Mesothelial cell of epicardium (in vitro differentiated cells): ENCODE results near the gene DENND5B. TPM values are rescaled to one million over a fixed set of nuclear protein-coding genes. Genes with fewer than 3 reads are reported as not detected.
"Not testable (repeated sequence)": the region's sequence is repeated elsewhere in the genome, so short reads cannot be mapped to it uniquely, and the experiment has no call there.

ENCODE experiments used
- DNase-seq, 2 experiments: peaks; one replicate each; pipeline ENCODE4 v3.0.0; 2021; ENCODE audit warnings: low spot score in 2 of 2; ENCODE audit not compliant: unreplicated experiment in 2 of 2
- H3K27ac Mint-ChIP-seq: 2 replicates; pipeline ENCODE4 v1.8.0; 2021; ENCODE audit warnings: mixed read lengths
- H3K27me3 Mint-ChIP-seq: 2 replicates; pipeline ENCODE4 v1.8.0; 2021; ENCODE audit warnings: low read depth, mixed read lengths
- H3K36me3 Mint-ChIP-seq: 2 replicates; pipeline ENCODE4 v1.8.0; 2021; ENCODE audit warnings: mixed read lengths
- H3K4me1 Mint-ChIP-seq: 2 replicates; pipeline ENCODE4 v1.8.0; 2021; ENCODE audit warnings: mixed read lengths
- H3K4me3 Mint-ChIP-seq: 2 replicates; pipeline ENCODE4 v1.8.0; 2021; ENCODE audit warnings: mild to moderate bottlenecking, moderate library complexity, mixed read lengths
- H3K9me3 Mint-ChIP-seq: 2 replicates; pipeline ENCODE4 v1.8.0; 2021; ENCODE audit warnings: mixed read lengths
- total RNA-seq: library from RNA; stranded (reverse); gene quantifications from 3 replicates; pipeline ENCODE4 v1.2.1, GENCODE V29; 2021
- TF ChIP-seq, protein P1 (sequence below): fragments of 200-600 bp; sonication (generic); IDR thresholded peaks from one replicate; pipeline ENCODE4 v1.5.0; 2021; ENCODE audit warnings: antibody characterized with exemption; ENCODE audit not compliant: unreplicated experiment

DENND5B gene
- total RNA-seq, 1 donor from 2014 or later, result 27.1 TPM

DNA sequence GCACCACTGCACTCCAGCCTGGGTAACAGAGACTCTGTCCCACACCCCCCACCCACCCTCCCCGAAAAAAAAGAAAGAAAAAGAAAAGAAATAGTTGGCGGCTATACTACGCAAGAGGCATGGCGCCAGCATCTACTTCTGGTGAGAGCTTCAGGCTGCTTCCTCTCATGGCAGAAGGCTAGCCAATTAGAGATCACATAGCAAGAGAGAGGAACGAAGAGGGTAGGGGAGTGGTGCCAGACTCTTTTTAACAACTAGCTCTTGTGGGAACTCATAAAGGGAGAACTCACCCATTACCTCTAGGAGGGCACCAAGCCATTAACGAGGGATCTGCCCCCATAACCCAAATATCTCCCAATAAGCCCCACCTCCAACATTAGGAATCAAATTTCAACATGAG is 6.2 kb downstream of the DENND5B start:
- H3K4me1 Mint-ChIP-seq, result peaks cover 42% of the 10 kb centered on the region
- H3K27me3 Mint-ChIP-seq, result no peaks in the 10 kb centered on the region
- no peak overlapping the region for H3K4me3 Mint-ChIP-seq
- TF ChIP-seq, protein P1, sequence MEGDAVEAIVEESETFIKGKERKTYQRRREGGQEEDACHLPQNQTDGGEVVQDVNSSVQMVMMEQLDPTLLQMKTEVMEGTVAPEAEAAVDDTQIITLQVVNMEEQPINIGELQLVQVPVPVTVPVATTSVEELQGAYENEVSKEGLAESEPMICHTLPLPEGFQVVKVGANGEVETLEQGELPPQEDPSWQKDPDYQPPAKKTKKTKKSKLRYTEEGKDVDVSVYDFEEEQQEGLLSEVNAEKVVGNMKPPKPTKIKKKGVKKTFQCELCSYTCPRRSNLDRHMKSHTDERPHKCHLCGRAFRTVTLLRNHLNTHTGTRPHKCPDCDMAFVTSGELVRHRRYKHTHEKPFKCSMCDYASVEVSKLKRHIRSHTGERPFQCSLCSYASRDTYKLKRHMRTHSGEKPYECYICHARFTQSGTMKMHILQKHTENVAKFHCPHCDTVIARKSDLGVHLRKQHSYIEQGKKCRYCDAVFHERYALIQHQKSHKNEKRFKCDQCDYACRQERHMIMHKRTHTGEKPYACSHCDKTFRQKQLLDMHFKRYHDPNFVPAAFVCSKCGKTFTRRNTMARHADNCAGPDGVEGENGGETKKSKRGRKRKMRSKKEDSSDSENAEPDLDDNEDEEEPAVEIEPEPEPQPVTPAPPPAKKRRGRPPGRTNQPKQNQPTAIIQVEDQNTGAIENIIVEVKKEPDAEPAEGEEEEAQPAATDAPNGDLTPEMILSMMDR, result no peak
- no peak for DNase-seq
- H3K9me3 Mint-ChIP-seq, result no peaks in the 10 kb centered on the region
- no peaks in the 10 kb centered on the region for H3K36me3 Mint-ChIP-seq
- H3K27ac Mint-ChIP-seq, result peak overlapping the region; percentile 80

DNA sequence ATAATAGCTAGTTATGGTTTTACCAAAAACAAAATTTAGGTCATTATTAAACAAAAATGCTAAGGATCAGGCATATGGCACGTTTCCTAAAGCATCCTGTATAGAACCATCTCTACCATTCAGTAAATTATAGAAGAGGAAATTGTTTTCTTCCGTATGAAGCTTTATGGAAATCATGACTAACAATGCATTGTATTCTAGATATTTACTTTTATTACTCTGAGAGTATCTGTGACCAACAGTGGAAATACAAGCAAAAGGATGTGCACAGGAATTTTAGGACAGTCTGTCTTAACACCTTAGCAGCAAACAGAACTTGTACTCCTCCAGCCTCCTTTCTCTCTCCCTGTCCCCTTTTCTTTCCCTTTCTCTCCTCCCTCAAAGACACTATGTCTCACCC is 7.1 kb downstream of the DENND5B start:
- H3K27ac Mint-ChIP-seq, result no peak overlapping the region
- peaks cover 35% of the 10 kb centered on the region for H3K4me1 Mint-ChIP-seq
- H3K9me3 Mint-ChIP-seq, result no peaks in the 10 kb centered on the region
- no peaks in the 10 kb centered on the region for H3K27me3 Mint-ChIP-seq
- TF ChIP-seq, protein P1, result no peak
- no peak overlapping the region for H3K4me3 Mint-ChIP-seq
- H3K36me3 Mint-ChIP-seq, result no peaks in the 10 kb centered on the region
- DNase-seq, result no peak

DNA sequence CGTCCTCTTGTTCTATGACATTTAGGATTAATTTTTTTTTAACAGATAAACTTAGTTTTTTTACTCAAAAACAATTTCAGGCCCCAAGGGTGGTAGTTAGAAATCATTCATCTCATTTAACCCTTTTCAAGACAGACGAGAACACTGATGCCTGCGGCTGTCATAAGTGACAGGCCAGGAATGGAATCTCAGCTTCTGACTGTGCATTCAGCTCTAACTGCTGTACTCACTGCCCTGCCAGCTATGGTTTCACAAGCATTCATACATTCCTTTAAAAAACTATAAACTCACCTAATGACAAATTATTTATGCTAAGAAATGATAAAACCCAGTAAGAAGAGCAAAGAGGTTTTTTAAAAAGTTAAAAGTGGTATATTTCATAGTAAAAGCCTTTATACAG is 8.8 kb downstream of the DENND5B start:
- no peak for DNase-seq
- Mint-ChIP-seq H3K27ac (no peak overlapping the region), H3K4me1 (peaks cover 32% of the 10 kb centered on the region), H3K36me3 (no peaks in the 10 kb centered on the region), H3K27me3 (no peaks in the 10 kb centered on the region), H3K4me3 (no peak overlapping the region), H3K9me3 (no peaks in the 10 kb centered on the region)
- TF ChIP-seq, protein P1, result no peak

DNA sequence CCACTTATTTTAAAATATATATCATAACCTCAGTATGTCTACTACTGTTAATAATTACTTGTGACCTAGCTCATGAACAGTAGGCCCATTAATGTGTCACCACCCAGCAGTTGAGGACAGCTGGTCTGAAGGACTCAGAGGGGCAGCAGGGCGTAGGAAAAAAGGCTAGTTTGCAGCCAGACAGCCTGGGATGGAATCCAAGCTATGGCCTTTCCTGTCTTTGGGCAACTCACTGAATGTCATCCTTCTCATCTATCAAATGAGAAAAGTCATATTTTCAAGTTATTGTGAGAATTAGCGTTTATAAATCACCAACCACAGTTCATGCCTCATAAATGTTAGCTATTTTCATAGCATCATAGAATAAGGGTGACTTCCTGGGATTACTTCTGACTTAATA is 12.3 kb downstream of the DENND5B start:
- Mint-ChIP-seq H3K27me3 (no peaks in the 10 kb centered on the region), H3K4me1 (peaks cover 24% of the 10 kb centered on the region), H3K36me3 (no peaks in the 10 kb centered on the region), H3K27ac (no peak overlapping the region), H3K9me3 (no peaks in the 10 kb centered on the region), H3K4me3 (no peak overlapping the region)
- DNase-seq, result no peak
- TF ChIP-seq, protein P1, result no peak

DNA sequence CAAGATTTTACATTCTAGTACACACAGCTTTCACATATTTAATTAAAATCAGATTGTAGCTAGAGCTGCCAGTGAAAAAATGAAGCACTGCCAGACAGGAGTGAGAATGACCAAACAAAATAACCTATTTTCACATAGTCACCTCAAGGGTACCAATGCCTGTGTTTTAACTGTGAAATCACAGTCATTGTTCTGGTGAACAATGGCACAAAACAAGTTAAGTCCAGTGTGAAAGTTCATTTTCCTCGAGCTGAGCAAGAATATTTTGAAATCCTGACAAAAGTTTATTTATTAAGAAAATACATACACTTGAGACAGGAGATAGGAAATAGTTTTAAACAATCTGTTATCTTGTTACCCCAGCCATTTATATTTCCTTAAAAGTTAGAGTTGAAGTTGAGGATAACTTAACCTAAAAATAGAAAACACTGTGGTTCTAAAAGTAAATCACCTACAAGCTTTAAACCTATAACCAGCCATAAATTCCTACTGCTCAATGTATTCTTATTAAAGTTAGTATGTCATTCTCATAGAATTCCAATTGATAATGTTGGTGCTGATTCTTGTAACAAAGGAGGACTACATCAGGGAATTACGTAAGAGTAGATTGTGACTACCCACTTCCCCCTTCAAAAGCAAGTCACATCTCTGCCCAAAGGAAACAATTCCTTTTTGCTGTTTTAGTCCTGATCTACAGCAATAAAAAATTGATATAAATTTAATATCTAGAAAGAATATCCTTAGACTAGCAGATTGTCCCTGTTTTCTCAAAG is 15.9 kb downstream of the DENND5B start:
- no peak overlapping the region for H3K4me3 Mint-ChIP-seq
- H3K9me3 Mint-ChIP-seq, result no peaks in the 10 kb centered on the region
- H3K36me3 Mint-ChIP-seq, result no peaks in the 10 kb centered on the region
- no peak for DNase-seq
- H3K27ac Mint-ChIP-seq, result peak overlapping the region; percentile 43
- peaks cover 36% of the 10 kb centered on the region for H3K4me1 Mint-ChIP-seq
- TF ChIP-seq, protein P1, result no peak
- H3K27me3 Mint-ChIP-seq, result no peaks in the 10 kb centered on the region

DNA sequence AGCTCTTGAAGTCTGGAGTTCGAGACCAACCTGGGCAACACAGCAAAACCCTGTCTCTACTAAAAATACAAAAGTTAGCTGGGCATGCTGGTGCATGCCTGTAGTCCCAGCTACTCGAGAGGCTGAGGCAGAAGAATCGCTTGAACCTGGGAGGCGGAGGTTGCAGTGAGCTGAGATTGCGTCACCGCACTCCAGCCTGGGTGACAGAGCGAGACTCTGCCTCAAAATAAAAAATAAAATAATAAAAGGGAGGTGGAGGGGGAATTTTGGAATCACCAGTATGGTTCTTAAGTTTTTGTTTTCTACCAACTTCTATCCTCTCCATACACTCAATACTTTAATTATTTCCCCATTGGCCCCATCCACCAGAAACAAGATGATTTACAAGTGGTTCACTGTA is 16.6 kb downstream of the DENND5B start:
- not testable (repeated sequence) for H3K9me3 Mint-ChIP-seq, H3K4me3 Mint-ChIP-seq, DNase-seq, H3K36me3 Mint-ChIP-seq, H3K27me3 Mint-ChIP-seq
- H3K4me1 Mint-ChIP-seq, result peaks cover 36% of the 10 kb centered on the region
- H3K27ac Mint-ChIP-seq, result peak overlapping the region; percentile 43
